H1 (cell line): ENCODE results near the gene ATG4D. TPM values are rescaled to one million over a fixed set of nuclear protein-coding genes. Genes with fewer than 3 reads are reported as not detected.
A peak's percentile ranks its signal among the peaks of the same experiment; 100 is the strongest.

Source experiments
- BACH1 ChIP-seq: IDR thresholded peaks from 2 replicates; pipeline ENCODE4 v1.6.1; 2012; ENCODE audit warnings: low read length, improper control_type of control experiment
- CBX5 ChIP-seq: fragments of 300-800, 300-1000 bp; sonication (generic); IDR thresholded peaks from 2 replicates; pipeline ENCODE4 v1.7.1; 2016; ENCODE audit warnings: antibody characterized with exemption, low read length, low read depth
- CEBPB ChIP-seq: IDR thresholded peaks from 2 replicates; pipeline ENCODE4 v1.6.1; 2012; ENCODE audit warnings: low read depth, low read length
- GABPA ChIP-seq: IDR thresholded peaks from 2 replicates; pipeline ENCODE4 v1.6.1; 2011; ENCODE audit warnings: mild to moderate bottlenecking, low read length, moderate library complexity, borderline replicate concordance; ENCODE audit not compliant: insufficient read depth
- GTF2F1 ChIP-seq: IDR thresholded peaks from 2 replicates; pipeline ENCODE4 v1.6.1; 2012; ENCODE audit warnings: low read depth, low read length, improper control_type of control experiment, borderline replicate concordance
- JUND ChIP-seq: IDR thresholded peaks from 2 replicates; pipeline ENCODE4 v1.6.1; 2011; ENCODE audit warnings: mild to moderate bottlenecking, improper control_type of control experiment, low read length
- KDM4A ChIP-seq: IDR thresholded peaks from one replicate; pipeline ENCODE4 v1.7.1; 2012; ENCODE audit warnings: low read depth, mild to moderate bottlenecking, moderate library complexity, low read length, inconsistent platforms; ENCODE audit not compliant: severe bottlenecking
- MAFK ChIP-seq: IDR thresholded peaks from 2 replicates; pipeline ENCODE4 v1.6.1; 2012; ENCODE audit warnings: low read depth, mild to moderate bottlenecking, improper control_type of control experiment, low read length
- PHF8 ChIP-seq: fragments of 200-600 bp; sonication (generic); conservative IDR thresholded peaks from 2 replicates; pipeline ENCODE4 v1.7.1; 2012; ENCODE audit warnings: low read depth, mild to moderate bottlenecking, inconsistent platforms, low read length, moderate library complexity
- POLR2A ChIP-seq, 2 experiments: IDR thresholded peaks; 1 replicate in 1 of 2; 2 replicates in 1 of 2; pipeline ENCODE4 v1.6.1; 2011; ENCODE audit warnings: low read depth in 2 of 2, low read length in 2 of 2, mild to moderate bottlenecking in 2 of 2; ENCODE audit errors: control extremely low read depth in 1 of 2
- RAD21 ChIP-seq, 2 experiments: IDR thresholded peaks in 1 of 2; conservative IDR thresholded peaks in 1 of 2; 2 replicates each; pipeline ENCODE4 v1.6.1; 2011; ENCODE audit warnings: low read depth in 2 of 2, low read length in 2 of 2, improper control_type of control experiment in 1 of 2, inconsistent platforms in 1 of 2, mild to moderate bottlenecking in 1 of 2, moderate library complexity in 1 of 2
- RBBP5 ChIP-seq: IDR thresholded peaks from 2 replicates; pipeline ENCODE4 v1.7.1; 2012; ENCODE audit warnings: low read depth, mild to moderate bottlenecking, inconsistent platforms, low read length, moderate library complexity, borderline replicate concordance
- SIX5 ChIP-seq: IDR thresholded peaks from 2 replicates; pipeline ENCODE4 v1.6.1; 2011; ENCODE audit warnings: mild to moderate bottlenecking, low read depth, low read length
- SP1 ChIP-seq: IDR thresholded peaks from 2 replicates; pipeline ENCODE4 v1.6.1; 2011; ENCODE audit warnings: low read depth, low read length
- SP4 ChIP-seq: IDR thresholded peaks from 2 replicates; pipeline ENCODE4 v1.6.1; 2012; ENCODE audit warnings: low read length, inconsistent platforms
- SUZ12 ChIP-seq: fragments of 200-600 bp; sonication (generic); IDR thresholded peaks from 2 replicates; pipeline ENCODE4 v1.6.1; 2012; ENCODE audit warnings: mild to moderate bottlenecking, inconsistent platforms, low read length, moderate library complexity, mixed read lengths
- TAF7 ChIP-seq: optimal IDR thresholded peaks from 2 replicates; pipeline ENCODE3; 2011; ENCODE audit warnings: low read depth, mild to moderate bottlenecking, inconsistent platforms, low read length, moderate library complexity, borderline replicate concordance
- TBP ChIP-seq: IDR thresholded peaks from 2 replicates; pipeline ENCODE4 v1.6.1; 2011; ENCODE audit warnings: low read depth, low read length, improper control_type of control experiment
- USF2 ChIP-seq: IDR thresholded peaks from 2 replicates; pipeline ENCODE4 v1.6.1; 2011; ENCODE audit warnings: low read length, improper control_type of control experiment
- YY1 ChIP-seq: IDR thresholded peaks from 2 replicates; pipeline ENCODE4 v1.6.1; 2011; ENCODE audit warnings: low read depth, mild to moderate bottlenecking, low read length
- polyA plus RNA-seq, 7 experiments: library from polyadenylated mRNA; depleted of rRNA in 3 of 7; stranded (reverse) in 5 of 7; unstranded in 2 of 7; fragments of >200 nt in 5 of 7; fragments of 200-250 nt in 2 of 7; gene quantifications; 1 replicate in 5 of 7; 2 replicates in 1 of 7; 4 replicates in 1 of 7; pipeline versions ENCODE4 v1.2.1 to v1.2.3, GENCODE V29; 2011 to 2013; ENCODE audit warnings: missing spikeins in 2 of 7, mixed read lengths in 2 of 7
- total RNA-seq: library from RNA; stranded (reverse); fragmentation: NEBNext Ultra II Directional; extraction: Animal tissue kit (Norgen Biotek cat#: 25700); gene quantifications from 2 replicates; pipeline ENCODE4 v1.2.1, GENCODE V29; 2021
- TF ChIP-seq, protein P1 (sequence below): IDR thresholded peaks from 2 replicates; pipeline ENCODE4 v1.6.1; 2011; ENCODE audit warnings: low read depth, mild to moderate bottlenecking, low read length; ENCODE audit not compliant: insufficient read depth
- TF ChIP-seq, protein P2 (sequence below): IDR thresholded peaks from 2 replicates; pipeline ENCODE4 v1.6.1; 2012; ENCODE audit warnings: inconsistent platforms

The ATG4D gene
- total and polyA plus RNA-seq, 2 of the 8 experiments (the other 6 are each of a cell fraction or from before 2014, with no cell fraction given), result 39.6 to 43.7 TPM

GRCh38 chr19:10503002-10503789, 40.5 kb upstream of the ATG4D start, which contains the start of gene KEAP1 (continued):
- no peak for TF ChIP-seq CBX5
- no peak; the same call in 1 of the 2 replicates for TF ChIP-seq BACH1
- no peak for TF ChIP-seq GABPA
- TF ChIP-seq SIX5, result no peak
- no peak for TF ChIP-seq GTF2F1
- TF ChIP-seq PHF8, result peak; percentile 31
- TF ChIP-seq SUZ12, result no peak
- no peak for TF ChIP-seq MAFK
- no peak for TF ChIP-seq SP4
- peak; percentile 17 for TF ChIP-seq TAF7
- no peak for TF ChIP-seq SP1
- no peak for TF ChIP-seq YY1
- TF ChIP-seq USF2, result no peak
- no peak for TF ChIP-seq JUND
- TF ChIP-seq, protein P1, sequence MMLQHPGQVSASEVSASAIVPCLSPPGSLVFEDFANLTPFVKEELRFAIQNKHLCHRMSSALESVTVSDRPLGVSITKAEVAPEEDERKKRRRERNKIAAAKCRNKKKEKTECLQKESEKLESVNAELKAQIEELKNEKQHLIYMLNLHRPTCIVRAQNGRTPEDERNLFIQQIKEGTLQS, result no peak
- TF ChIP-seq TBP, result no peak
- TF ChIP-seq RBBP5, result no peak
- no peak for TF ChIP-seq RAD21 (IDR thresholded peaks at IDR 0.05 in 1 of 2, conservative IDR thresholded peaks at IDR 0.05 in 1 of 2; ENCODE audit: low read depth in 2 of 2, low read length in 2 of 2)
- TF ChIP-seq POLR2A (IDR thresholded peaks at IDR 0.05; ENCODE audit: control extremely low read depth in 1 of 2, low read depth in 2 of 2, low read length in 2 of 2), result no peak; a peak in 1 of 3 replicates
- TF ChIP-seq KDM4A, result peak; percentile 65
- TF ChIP-seq, protein P2, sequence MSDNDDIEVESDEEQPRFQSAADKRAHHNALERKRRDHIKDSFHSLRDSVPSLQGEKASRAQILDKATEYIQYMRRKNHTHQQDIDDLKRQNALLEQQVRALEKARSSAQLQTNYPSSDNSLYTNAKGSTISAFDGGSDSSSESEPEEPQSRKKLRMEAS, result peak; percentile 81
- TF ChIP-seq CEBPB, result peak; percentile 70
